SJCRH30 (cell line): ENCODE data around the gene SLC7A8. TPM values are rescaled to one million over a fixed set of nuclear protein-coding genes. Genes with fewer than 3 reads are reported as not detected.

Experiments
- DNase-seq, 2 experiments: peaks; one replicate each; pipeline ENCODE4 v3.0.0-alpha.2; 2015 to 2020
- H3K27ac ChIP-seq: fragments of 250-450 bp; sonication (Bioruptor Pico); 2 replicates; pipeline ENCODE4 v1.5.1; 2020; ENCODE audit warnings: mild to moderate bottlenecking, moderate library complexity
- H3K27me3 ChIP-seq: fragments of 250-450 bp; sonication (Bioruptor Pico); 2 replicates; pipeline ENCODE4 v1.5.1; 2020; ENCODE audit warnings: mild to moderate bottlenecking, moderate library complexity
- H3K36me3 ChIP-seq: fragments of 250-450 bp; sonication (Bioruptor Pico); 2 replicates; pipeline ENCODE4 v1.5.1; 2020; ENCODE audit warnings: mild to moderate bottlenecking, moderate library complexity
- H3K4me1 ChIP-seq: fragments of 250-450 bp; sonication (Bioruptor Pico); 2 replicates; pipeline ENCODE4 v1.5.1; 2020; ENCODE audit warnings: mild to moderate bottlenecking, moderate library complexity
- H3K4me3 ChIP-seq: fragments of 250-450 bp; sonication (Bioruptor Pico); 2 replicates; pipeline ENCODE4 v1.5.1; 2020; ENCODE audit warnings: mild to moderate bottlenecking, moderate library complexity
- H3K9me3 ChIP-seq: fragments of 250-450 bp; sonication (Bioruptor Pico); replicated peaks from 2 replicates; pipeline ENCODE4 v1.5.1; 2020; ENCODE audit warnings: mild to moderate bottlenecking, moderate library complexity
- total RNA-seq: library from RNA; depleted of rRNA; stranded (reverse); fragments of >200 nt; shearing (Covaris generic); gene quantifications from 2 replicates; pipeline ENCODE4 v1.2.3, GENCODE V29; 2014; rRNA removed

The SLC7A8 gene
- total RNA-seq, 1 experiment from 2014 or later = 0.04 TPM

DNA sequence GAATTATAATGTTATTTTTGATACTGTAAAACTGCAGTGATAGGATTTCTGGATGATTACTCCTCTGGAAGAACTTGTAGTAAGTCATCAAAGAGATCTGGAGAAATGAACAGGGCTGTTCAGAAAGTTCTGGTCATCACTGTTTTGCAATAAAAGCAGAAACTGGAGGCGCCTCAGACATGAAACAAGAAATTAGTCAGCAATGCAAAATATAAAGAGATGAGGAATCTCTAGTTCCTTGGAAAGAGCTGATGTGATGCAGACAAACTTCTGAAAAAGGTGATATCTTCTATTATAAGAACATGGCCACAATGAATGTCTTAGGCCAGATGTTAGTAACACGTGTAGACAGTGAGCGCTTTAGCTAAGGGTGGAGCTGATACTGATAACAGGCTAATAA, 98.0 kb downstream of the SLC7A8 start:
- H3K4me1 ChIP-seq = no peaks in the 10 kb centered on the region
- peaks cover 78% of the 10 kb centered on the region for H3K36me3 ChIP-seq
- no peak overlapping the region for H3K27ac ChIP-seq

DNA sequence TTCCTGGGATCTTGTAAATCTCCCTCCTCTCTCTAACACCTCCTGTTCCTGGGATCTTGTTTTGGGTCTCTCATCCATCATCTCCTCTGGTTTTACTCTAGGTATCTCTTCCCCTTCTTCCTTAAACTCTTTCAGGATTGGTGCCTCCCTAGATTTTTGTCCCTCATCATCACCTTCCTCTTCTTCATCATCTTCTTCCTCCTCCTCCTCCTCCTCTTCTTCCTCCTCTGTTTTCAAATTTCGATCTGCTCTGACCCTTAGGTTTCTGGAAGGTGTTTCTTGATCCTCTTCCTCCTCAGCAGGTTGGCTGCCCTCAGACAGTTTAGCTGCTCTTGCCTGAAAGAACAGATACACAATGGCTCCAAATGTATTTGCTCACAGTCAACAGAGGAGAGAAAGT, 103.0 kb downstream of the SLC7A8 start:
- no peaks in the 10 kb centered on the region for H3K9me3 ChIP-seq
- H3K4me1 ChIP-seq = no peaks in the 10 kb centered on the region
- peaks cover 81% of the 10 kb centered on the region for H3K36me3 ChIP-seq
- H3K27ac ChIP-seq = no peak overlapping the region
- no peaks in the 10 kb centered on the region for H3K27me3 ChIP-seq
- no peak for DNase-seq
- H3K4me3 ChIP-seq = no peak overlapping the region

More for the DNA sequence above, 98.0 kb downstream of the SLC7A8 start:
- no peak for DNase-seq
- no peaks in the 10 kb centered on the region for H3K9me3 ChIP-seq
- no peaks in the 10 kb centered on the region for H3K27me3 ChIP-seq
- H3K4me3 ChIP-seq = no peak overlapping the region

DNA sequence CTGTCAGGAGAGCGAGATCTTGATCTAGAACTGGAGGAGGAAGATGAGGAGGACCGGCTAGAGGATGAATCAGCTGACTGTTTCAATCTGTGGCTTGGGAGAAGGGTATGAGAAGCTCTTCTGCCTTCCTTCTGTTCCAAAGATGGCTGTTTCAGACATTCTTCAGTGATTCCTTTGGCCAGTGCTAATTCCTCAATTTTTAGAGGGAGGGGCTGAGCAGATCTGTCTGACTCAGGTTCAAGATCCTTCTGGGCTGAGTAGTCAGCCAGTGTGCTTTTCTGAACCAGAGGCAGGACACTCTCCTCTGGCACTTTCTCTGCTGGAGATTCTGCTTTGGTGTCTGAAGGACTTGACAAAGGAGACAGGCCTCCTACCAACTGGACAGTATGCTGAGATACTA, 103.7 kb downstream of the SLC7A8 start:
- no peaks in the 10 kb centered on the region for H3K27me3 ChIP-seq
- H3K36me3 ChIP-seq = peaks cover 83% of the 10 kb centered on the region
- H3K27ac ChIP-seq = no peak overlapping the region
- H3K9me3 ChIP-seq = no peaks in the 10 kb centered on the region
- no peaks in the 10 kb centered on the region for H3K4me1 ChIP-seq
- no peak for DNase-seq
- H3K4me3 ChIP-seq = no peak overlapping the region

DNA sequence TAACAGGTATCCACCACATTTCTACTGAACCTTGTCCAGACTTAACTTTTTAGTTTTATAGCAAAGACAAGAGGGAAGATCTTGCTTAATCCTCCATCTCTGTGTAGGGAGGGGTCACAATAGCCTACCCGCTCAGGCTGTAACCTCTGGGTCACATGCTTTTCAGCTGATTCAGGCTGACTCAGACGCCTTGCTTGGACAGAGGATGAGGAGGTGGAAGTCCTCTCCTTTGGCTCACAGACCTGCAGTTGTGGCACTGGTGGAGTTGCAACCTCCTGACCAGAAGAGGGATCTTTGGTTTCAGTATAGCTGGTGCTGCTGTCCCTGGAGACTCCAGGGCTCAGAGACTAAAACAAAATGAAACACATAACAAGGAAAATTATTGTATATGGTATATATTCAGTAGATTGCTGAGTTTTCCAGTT, 104.8 kb downstream of the SLC7A8 start:
- H3K4me3 ChIP-seq = no peak overlapping the region
- no peaks in the 10 kb centered on the region for H3K27me3 ChIP-seq
- no peak for DNase-seq
- H3K4me1 ChIP-seq = no peaks in the 10 kb centered on the region
- no peaks in the 10 kb centered on the region for H3K9me3 ChIP-seq
- H3K36me3 ChIP-seq = peaks cover 80% of the 10 kb centered on the region
- H3K27ac ChIP-seq = no peak overlapping the region

DNA sequence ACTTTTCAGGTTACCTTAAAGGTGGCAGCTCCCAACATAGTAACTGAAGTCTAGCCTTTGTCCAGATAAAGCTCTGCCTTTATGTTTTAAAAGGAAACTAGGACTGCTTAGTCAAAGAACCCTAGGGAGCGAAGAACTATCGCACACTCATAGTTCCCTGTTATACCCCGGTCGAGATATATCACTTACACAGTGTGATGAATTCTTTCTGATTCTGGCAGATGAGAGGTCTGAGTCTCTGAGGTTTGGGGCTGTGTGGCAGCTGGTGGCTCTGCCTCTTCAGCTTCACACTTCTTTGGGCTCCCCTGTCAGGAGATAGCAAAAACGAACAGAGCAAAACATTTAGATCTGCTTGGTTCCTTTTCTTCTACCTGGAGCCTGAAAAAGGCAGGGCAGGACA, 105.5 kb downstream of the SLC7A8 start:
- H3K36me3 ChIP-seq = peaks cover 79% of the 10 kb centered on the region
- H3K27ac ChIP-seq = no peak overlapping the region
- H3K27me3 ChIP-seq = no peaks in the 10 kb centered on the region
- H3K4me3 ChIP-seq = no peak overlapping the region
- no peak for DNase-seq
- no peaks in the 10 kb centered on the region for H3K4me1 ChIP-seq
- no peaks in the 10 kb centered on the region for H3K9me3 ChIP-seq

DNA sequence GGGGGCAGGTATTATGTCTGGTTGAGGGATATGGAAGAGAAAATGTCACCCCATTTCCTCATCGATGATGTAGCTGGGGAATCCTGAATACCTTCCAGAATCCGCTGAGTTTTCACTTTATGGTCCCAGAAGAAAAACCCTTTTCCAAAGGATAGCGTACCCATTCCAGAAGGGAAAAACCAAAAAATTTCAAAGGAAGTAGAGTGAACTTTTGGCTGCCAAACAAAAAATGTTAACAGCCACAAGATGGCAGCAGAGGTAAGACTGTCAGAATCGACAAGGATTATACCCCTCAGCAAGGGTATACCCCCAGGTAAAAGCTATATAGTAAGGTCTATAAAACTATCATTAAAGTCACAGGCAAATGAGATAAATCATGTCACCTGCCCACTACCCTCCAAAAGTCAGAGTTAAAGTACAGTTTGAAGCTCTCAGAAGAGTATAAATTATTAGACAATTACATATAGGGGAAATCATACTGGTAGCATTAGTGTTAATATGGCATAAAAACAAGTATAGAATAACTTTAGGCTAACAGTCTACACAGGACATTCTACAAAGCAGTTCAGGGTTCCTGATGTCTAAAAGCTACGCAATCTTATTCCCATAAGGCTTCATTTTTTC, 106.6 kb downstream of the SLC7A8 start:
- Histone ChIP-seq H3K9me3 (no peaks in the 10 kb centered on the region), H3K27me3 (no peaks in the 10 kb centered on the region), H3K4me3 (no peak overlapping the region), H3K4me1 (peaks cover 8% of the 10 kb centered on the region), H3K27ac (no peak overlapping the region), H3K36me3 (peaks cover 79% of the 10 kb centered on the region)
- DNase-seq = peak in 1 of 2 experiments; percentile 65

Other genes with a start within 250 kb of the SLC7A8 start
- 42.9 and 44.5 TPM in 2 replicates for gene HAUS4, start 226.6 kb downstream of the SLC7A8 start, total RNA-seq
- 41.1 and 47.3 TPM in 2 replicates for gene AJUBA, start 201.1 kb downstream of the SLC7A8 start, total RNA-seq
- gene C14orf93, start 173.5 kb downstream of the SLC7A8 start, total RNA-seq = 11.9 and 13.5 TPM in 2 replicates
- 224 and 242 TPM in 2 replicates for gene PSMB5, start 148.8 kb downstream of the SLC7A8 start, total RNA-seq
- not detected in 2 replicates for gene PSMB11, start 141.4 kb downstream of the SLC7A8 start, total RNA-seq
- 8.3 and 9.6 TPM in 2 replicates for gene CDH24, start 126.1 kb downstream of the SLC7A8 start, total RNA-seq
- gene ACIN1, start 88.5 kb downstream of the SLC7A8 start, total RNA-seq = 143 and 164 TPM in 2 replicates
- gene C14orf119, start 88.2 kb downstream of the SLC7A8 start, total RNA-seq = 43.6 and 46.0 TPM in 2 replicates
- gene CIROP, start 78.7 kb downstream of the SLC7A8 start, total RNA-seq = not detected in 2 replicates
- not detected in 2 replicates for gene CEBPE, start 64.4 kb downstream of the SLC7A8 start, total RNA-seq
- gene RNF212B, start 54.3 kb upstream of the SLC7A8 start, total RNA-seq = not detected in 2 replicates
- 10.4 and 11.2 TPM in 2 replicates for gene HOMEZ, start 102.5 kb upstream of the SLC7A8 start, total RNA-seq
- 6.6 and 9.7 TPM in 2 replicates for gene PPP1R3E, start 119.2 kb upstream of the SLC7A8 start, total RNA-seq
- 19.0 and 22.3 TPM in 2 replicates for gene BCL2L2, start 123.2 kb upstream of the SLC7A8 start, total RNA-seq
- gene PABPN1, start 137.8 kb upstream of the SLC7A8 start, total RNA-seq = 129 and 141 TPM in 2 replicates
- gene SLC22A17, start 169.2 kb upstream of the SLC7A8 start, total RNA-seq = 2.7 and 2.8 TPM in 2 replicates
- gene EFS, start 181.5 kb upstream of the SLC7A8 start, total RNA-seq = 22.5 and 26.4 TPM in 2 replicates
- gene IL25, start 189.1 kb upstream of the SLC7A8 start, total RNA-seq = not detected in 2 replicates
- 0.32 and 0.46 TPM in 2 replicates for gene CMTM5, start 193.4 kb upstream of the SLC7A8 start, total RNA-seq
- gene MYH6, start 224.6 kb upstream of the SLC7A8 start, total RNA-seq = not detected in 2 replicates